Activated naive CD8-positive, alpha-beta T cell treated with anti-CD3 and anti-CD28 coated beads, Interleukin-2, amount 50 U/mL, for 24 hours (primary cell): Measurements from ENCODE around the gene ECT2.
A peak's percentile ranks its signal among the peaks of the same experiment; 100 is the strongest.
"Not testable (repeated sequence)": the region's sequence is repeated elsewhere in the genome, so short reads cannot be mapped to it uniquely, and the experiment has no call there.

Source experiments
- ATAC-seq: fragments of 150-1000 bp; cut with Tn5 transposase; one replicate; pipeline ENCODE4 v1.10.0; 2021
- DNase-seq: peaks from one replicate; pipeline ENCODE4 v3.0.0; 2021
- H3K27ac Mint-ChIP-seq: one replicate; pipeline ENCODE4 v1.8.0; 2021; ENCODE audit warnings: mild to moderate bottlenecking, mixed read lengths
- H3K27me3 Mint-ChIP-seq: one replicate; pipeline ENCODE4 v1.8.0; 2021; ENCODE audit warnings: mixed read lengths
- H3K36me3 Mint-ChIP-seq: one replicate; pipeline ENCODE4 v1.8.0; 2021; ENCODE audit warnings: low read depth, mixed read lengths
- H3K4me1 Mint-ChIP-seq: one replicate; pipeline ENCODE4 v1.8.0; 2021; ENCODE audit warnings: mixed read lengths
- H3K4me3 Mint-ChIP-seq: one replicate; pipeline ENCODE4 v1.8.0; 2021; ENCODE audit warnings: mild to moderate bottlenecking, moderate library complexity, mixed read lengths
- H3K9me3 Mint-ChIP-seq: one replicate; pipeline ENCODE4 v1.8.0; 2021; ENCODE audit warnings: mixed read lengths

Gene ECT2

DNA sequence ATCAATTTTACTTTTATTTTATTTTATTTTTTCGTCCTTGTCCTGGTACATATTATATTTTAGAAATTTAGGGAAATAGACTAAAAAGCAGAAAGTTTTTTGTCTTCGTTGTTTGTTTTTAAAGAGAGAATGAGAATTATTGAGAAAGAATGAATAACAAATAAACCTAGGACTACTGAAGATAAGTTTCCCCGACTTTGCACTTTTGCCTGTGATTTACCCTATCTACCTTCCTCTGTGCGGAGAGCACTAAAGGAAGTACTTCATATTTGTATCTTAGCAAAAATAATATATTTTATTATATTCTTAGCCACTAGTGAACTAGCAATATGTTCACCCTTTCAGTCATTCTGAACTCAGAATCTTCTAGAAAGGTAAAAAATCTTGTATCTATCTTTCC lies 60.6 kb downstream of the ECT2 start:
- H3K27me3 Mint-ChIP-seq: no peaks in the 10 kb centered on the region
- no peaks in the 10 kb centered on the region for H3K9me3 Mint-ChIP-seq
- ATAC-seq: no peak
- peaks cover 14% of the 10 kb centered on the region for H3K36me3 Mint-ChIP-seq
- no peak for DNase-seq
- no peaks in the 10 kb centered on the region for H3K4me1 Mint-ChIP-seq
- no peak overlapping the region for H3K4me3 Mint-ChIP-seq
- no peak overlapping the region for H3K27ac Mint-ChIP-seq

DNA sequence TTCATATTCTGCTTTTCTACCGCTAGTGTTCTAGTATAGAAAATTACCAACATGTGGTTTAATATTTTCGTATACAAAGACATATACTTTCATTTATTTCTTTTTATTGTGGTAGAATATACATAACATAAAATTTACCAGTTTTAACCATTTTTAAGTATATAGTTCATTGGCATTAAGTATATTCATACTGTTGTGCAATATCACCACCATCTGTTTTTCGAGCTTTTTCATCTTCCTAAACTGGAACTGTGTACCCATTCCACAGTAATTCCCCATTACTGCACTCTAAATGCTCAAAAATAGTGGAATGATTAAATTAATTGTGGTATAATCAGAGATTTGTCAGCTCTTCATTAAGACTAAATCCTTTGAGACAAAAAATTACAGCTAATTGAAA lies 62.9 kb downstream of the ECT2 start:
- Mint-ChIP-seq H3K27ac (no peak overlapping the region), H3K36me3 (peaks cover 9% of the 10 kb centered on the region), H3K4me3 (no peak overlapping the region), H3K27me3 (no peaks in the 10 kb centered on the region), H3K9me3 (no peaks in the 10 kb centered on the region), H3K4me1 (no peaks in the 10 kb centered on the region)
- DNase-seq (no peak), ATAC-seq (no peak)

DNA sequence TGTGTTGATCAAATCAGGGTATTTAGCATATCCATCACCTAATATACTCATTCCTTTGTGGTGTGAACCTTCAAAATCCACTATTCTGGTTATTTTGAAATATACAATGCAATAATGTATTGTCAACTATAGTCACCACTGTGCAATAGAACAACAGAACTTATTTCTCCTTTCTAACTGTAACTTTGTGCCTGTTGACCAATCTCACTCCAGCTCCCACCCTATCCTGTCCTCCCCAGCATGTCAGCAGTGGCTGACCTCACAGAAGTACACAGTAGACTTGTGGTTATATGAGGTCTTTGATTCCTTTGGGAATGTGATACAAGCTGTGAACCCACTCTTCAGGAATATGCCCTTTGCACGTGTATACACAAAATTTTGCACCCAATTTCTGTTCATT lies 64.2 kb downstream of the ECT2 start:
- H3K27me3 Mint-ChIP-seq: no peaks in the 10 kb centered on the region
- no peak overlapping the region for H3K4me3 Mint-ChIP-seq
- DNase-seq (no peak), ATAC-seq (no peak)
- H3K9me3 Mint-ChIP-seq: no peaks in the 10 kb centered on the region
- peaks cover 6% of the 10 kb centered on the region for H3K36me3 Mint-ChIP-seq
- H3K4me1 Mint-ChIP-seq: no peaks in the 10 kb centered on the region
- no peak overlapping the region for H3K27ac Mint-ChIP-seq

DNA sequence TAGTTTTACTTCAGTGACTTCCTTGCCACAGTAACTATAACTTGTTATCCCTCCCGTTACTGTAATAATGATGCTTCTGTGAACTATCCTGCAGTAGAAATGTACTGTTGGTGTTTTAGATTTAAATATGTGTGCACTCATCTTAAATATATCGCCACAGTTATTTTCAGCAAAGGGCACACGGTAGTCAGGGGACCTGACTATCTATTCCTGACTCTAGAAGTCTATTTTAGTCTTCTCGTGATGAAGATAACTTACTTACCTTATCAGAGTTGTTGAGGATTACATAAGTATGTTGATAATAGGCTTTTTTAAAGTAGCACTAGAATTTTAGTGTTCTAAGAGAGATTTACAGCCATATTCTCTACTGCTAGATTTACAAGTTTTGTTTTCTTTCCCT lies 65.3 kb downstream of the ECT2 start:
- no peak overlapping the region for H3K27ac Mint-ChIP-seq
- no peaks in the 10 kb centered on the region for H3K9me3 Mint-ChIP-seq
- H3K4me1 Mint-ChIP-seq: no peaks in the 10 kb centered on the region
- ATAC-seq (no peak), DNase-seq (no peak)
- H3K4me3 Mint-ChIP-seq: no peak overlapping the region
- H3K27me3 Mint-ChIP-seq: no peaks in the 10 kb centered on the region
- H3K36me3 Mint-ChIP-seq: peaks cover 16% of the 10 kb centered on the region

DNA sequence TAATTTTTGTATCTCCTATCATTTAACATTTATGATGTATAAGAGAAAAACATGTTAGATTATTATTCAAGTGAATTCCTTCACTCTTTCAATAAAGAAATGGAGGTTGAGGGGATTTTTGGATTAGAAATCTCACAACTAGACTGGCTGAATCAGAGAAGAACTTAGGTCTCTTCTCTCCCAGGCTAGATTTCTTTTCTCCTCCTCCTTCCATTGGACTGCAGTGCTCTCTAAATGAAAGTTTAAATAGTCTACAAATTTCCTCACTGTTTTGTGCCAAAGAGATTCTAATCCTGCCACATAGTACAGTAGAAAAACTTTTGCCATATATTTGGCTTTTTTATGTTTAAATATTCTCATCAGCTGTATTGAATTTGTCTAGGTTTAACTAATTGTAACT lies 65.8 kb downstream of the ECT2 start:
- Mint-ChIP-seq H3K4me3 (no peak overlapping the region), H3K9me3 (no peaks in the 10 kb centered on the region), H3K4me1 (no peaks in the 10 kb centered on the region), H3K27me3 (no peaks in the 10 kb centered on the region), H3K27ac (no peak overlapping the region), H3K36me3 (peaks cover 17% of the 10 kb centered on the region)
- DNase-seq (no peak), ATAC-seq (no peak)

DNA sequence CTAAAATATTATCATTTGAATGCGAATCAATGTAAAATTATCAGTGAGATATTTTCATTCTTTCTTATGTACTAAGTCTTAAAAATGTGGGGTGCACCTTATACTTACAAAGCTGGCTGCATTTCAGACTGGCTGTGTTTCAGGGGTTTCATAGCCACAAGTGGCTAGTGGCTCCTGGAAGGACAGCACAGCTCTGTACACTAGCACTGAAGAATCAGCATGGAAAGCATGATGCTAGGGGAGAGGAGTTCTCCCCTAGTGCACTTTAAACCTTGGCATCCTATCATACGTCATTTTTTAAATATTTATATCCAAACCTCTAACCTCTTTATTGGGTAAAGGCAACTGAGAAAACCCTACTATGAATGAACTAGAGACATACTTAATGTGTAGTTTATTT lies 66.4 kb downstream of the ECT2 start:
- Mint-ChIP-seq H3K36me3 (peaks cover 22% of the 10 kb centered on the region), H3K4me1 (no peaks in the 10 kb centered on the region), H3K9me3 (no peaks in the 10 kb centered on the region), H3K27ac (no peak overlapping the region), H3K27me3 (no peaks in the 10 kb centered on the region), H3K4me3 (no peak overlapping the region)
- no peak for DNase-seq
- ATAC-seq: no peak

DNA sequence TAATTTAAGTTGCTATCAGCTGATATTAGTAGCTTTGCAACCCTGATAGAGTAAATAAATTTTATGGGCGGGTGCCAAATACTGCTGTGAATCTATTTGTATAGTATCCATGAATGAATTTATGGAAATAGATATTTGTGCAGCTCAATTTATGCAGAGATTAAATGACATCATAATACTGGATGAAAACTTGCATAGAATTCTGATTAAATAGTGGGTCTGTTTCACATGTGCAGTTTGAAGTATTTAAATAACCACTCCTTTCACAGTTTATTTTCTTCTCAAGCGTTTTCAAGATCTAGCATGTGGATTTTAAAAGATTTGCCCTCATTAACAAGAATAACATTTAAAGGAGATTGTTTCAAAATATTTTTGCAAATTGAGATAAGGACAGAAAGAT lies 70.0 kb downstream of the ECT2 start:
- H3K4me3 Mint-ChIP-seq: no peak overlapping the region
- H3K4me1 Mint-ChIP-seq: no peaks in the 10 kb centered on the region
- no peaks in the 10 kb centered on the region for H3K9me3 Mint-ChIP-seq

DNA sequence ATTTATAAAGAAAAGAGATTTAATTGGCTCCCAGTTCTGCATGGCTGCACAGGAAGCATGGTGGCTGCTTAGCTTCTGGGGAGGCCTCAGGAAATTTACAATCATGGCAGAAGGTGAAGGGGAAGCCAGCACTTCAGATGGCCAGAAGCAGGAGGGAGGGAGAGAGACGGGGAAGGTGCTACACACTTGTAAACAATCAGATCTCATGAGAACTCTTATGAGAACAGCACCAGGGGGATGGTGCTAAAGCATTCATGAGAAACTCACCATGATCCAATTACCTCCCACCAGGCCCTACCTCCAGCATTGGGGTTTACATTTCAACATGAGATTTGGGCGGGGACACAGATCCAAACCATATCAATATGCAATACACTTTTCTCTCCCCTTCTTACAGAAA lies 73.7 kb downstream of the ECT2 start:
- DNase-seq: no peak
- H3K27me3 Mint-ChIP-seq: no peaks in the 10 kb centered on the region
- no peaks in the 10 kb centered on the region for H3K4me1 Mint-ChIP-seq
- H3K27ac Mint-ChIP-seq: no peak overlapping the region
- ATAC-seq: no peak
- H3K9me3 Mint-ChIP-seq: peaks cover 9% of the 10 kb centered on the region
- no peak overlapping the region for H3K4me3 Mint-ChIP-seq
- H3K36me3 Mint-ChIP-seq: peaks cover 18% of the 10 kb centered on the region

More for the DNA sequence above, 70.0 kb downstream of the ECT2 start:
- ATAC-seq: no peak
- peaks cover 23% of the 10 kb centered on the region for H3K36me3 Mint-ChIP-seq
- no peak for DNase-seq
- no peaks in the 10 kb centered on the region for H3K27me3 Mint-ChIP-seq
- no peak overlapping the region for H3K27ac Mint-ChIP-seq

DNA sequence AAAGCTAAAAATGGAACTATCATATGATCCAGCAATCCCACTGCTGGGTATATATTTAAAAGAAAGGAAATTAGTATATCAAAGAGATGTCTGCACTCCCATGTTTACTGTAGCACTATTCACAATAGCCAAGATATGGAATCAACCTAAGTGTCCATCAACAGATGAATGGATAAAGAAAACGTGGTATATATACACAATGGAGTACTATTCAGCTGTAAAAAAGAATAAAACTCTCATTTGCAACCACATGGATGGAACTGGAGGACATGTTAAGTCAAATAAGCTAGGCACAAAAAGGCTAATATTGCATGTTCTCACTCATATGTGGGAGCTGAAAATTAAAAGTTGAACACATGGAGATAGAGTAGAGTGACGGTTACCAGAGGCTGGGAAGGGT lies 76.7 kb downstream of the ECT2 start:
- not testable (repeated sequence) for H3K4me1 Mint-ChIP-seq, H3K27ac Mint-ChIP-seq, H3K9me3 Mint-ChIP-seq, H3K27me3 Mint-ChIP-seq, H3K36me3 Mint-ChIP-seq, DNase-seq, H3K4me3 Mint-ChIP-seq, ATAC-seq

DNA sequence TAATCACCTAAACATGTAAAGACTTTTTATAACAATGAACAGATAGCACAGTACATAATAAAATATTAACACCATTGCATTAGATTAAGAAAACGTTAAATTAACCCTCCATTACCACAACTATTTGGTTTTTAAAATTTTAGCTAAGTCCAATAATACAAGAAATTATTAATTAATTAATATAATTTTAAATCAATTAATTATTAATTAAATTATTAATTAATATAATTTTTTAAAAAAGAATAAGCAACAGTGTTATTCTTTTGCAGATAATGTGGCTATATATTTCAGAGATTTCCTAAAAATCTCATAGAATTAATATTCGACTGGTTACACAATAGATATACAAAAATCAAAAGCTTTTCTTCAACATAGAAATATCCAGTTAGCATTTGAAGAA lies 82.5 kb downstream of the ECT2 start:
- Mint-ChIP-seq H3K4me3 (no peak overlapping the region), H3K27me3 (peaks cover 9% of the 10 kb centered on the region), H3K27ac (no peak overlapping the region), H3K36me3 (no peaks in the 10 kb centered on the region), H3K9me3 (no peaks in the 10 kb centered on the region), H3K4me1 (no peaks in the 10 kb centered on the region)
- ATAC-seq: no peak
- no peak for DNase-seq

DNA sequence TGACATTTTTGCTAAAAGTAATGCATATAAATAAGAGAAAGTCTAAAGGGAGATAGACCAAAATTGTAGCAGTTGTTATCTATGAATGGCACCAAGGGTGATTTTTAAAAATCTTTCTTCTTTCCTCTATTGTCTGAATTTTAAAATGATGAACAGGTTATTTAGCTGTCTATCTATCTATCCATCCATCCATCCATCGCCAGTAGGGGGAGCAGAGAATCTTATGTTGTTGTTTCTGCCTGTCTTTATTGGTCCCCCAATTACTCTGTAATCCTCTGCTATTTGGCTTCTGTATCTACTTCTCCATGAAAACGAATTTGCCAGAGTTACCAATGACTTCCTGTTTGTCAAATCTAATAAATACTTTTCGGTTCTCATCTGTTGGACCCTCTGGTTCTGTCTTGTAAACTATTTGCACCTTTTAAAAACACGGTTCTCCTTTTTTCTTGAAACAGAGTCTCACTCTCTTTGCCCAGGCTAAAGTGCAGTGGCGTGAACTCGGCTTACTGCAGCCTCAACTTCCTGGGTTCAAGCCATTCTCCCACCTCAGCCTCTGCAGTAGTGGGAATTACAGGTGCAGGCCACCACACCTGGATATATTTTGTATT lies 86.0 kb downstream of the ECT2 start:
- Mint-ChIP-seq H3K36me3 (no peaks in the 10 kb centered on the region), H3K27ac (no peak overlapping the region), H3K27me3 (peaks cover 11% of the 10 kb centered on the region), H3K4me3 (no peak overlapping the region), H3K4me1 (no peaks in the 10 kb centered on the region), H3K9me3 (no peaks in the 10 kb centered on the region)
- peak; percentile 11 for DNase-seq
- peak; percentile 69 for ATAC-seq

DNA sequence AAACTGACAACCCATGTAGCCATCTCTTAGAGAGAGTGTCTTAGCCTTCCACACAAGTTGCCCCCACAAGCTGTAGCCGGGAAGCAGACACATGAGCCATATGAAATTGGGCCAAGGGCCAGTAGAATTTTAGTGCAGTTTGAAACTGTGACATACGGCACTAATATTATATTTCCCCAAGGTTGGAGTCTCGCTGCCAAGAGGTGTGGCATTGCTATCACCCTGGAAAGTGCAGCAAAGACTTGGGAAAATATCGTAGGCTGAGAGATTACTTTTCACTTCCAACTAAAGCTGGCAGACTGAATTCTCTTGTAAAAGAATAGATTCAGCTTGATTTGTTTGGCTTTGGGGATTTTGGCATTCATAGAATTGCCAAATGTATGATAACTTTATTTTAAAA lies 89.2 kb downstream of the ECT2 start:
- Mint-ChIP-seq H3K27me3 (peaks cover 11% of the 10 kb centered on the region), H3K27ac (no peak overlapping the region), H3K9me3 (no peaks in the 10 kb centered on the region), H3K4me1 (no peaks in the 10 kb centered on the region), H3K4me3 (no peak overlapping the region), H3K36me3 (no peaks in the 10 kb centered on the region)
- ATAC-seq: no peak
- no peak for DNase-seq

DNA sequence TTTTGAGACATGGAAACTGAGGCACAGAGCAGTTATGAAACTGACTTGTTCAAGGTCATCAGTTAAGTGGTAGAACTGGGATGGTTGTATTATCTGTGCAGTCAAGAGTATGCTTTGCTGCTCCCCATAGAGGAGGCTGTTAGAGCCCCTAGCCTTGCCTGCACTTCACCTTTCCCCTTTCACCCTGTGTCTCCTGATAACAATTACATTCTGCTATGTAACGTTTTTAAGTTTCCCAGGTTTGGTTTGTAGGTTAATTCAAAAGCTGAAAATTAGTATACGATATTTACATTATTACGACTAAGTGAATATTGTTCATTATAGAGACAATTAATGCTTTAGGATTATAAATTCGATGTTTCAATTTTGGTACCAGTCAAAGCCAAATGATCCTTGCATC lies 89.9 kb downstream of the ECT2 start:
- Mint-ChIP-seq H3K4me1 (no peaks in the 10 kb centered on the region), H3K4me3 (no peak overlapping the region), H3K36me3 (no peaks in the 10 kb centered on the region), H3K27me3 (peaks cover 11% of the 10 kb centered on the region), H3K27ac (no peak overlapping the region), H3K9me3 (no peaks in the 10 kb centered on the region)
- DNase-seq (no peak), ATAC-seq (no peak)

DNA sequence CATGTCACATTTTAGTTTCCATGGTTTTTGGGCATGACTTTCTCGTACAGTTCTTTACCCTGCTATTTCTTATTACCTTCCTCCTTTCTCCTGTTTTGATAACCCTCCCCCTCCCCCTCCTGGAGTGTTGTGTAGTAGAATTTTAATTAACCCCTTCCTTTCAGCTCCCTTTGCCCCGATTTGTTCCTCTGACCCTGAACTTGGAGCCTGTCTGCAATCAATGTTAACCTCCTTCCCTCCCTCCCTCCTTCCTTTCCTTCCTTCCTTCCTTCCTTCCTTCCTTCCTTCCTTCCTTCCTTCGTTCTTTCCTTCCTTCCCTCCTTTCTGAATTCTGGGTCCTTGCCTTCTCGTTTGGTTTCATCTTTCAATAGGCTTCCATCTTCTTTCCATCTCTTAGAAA lies 90.4 kb downstream of the ECT2 start:
- H3K27me3 Mint-ChIP-seq: peaks cover 9% of the 10 kb centered on the region
- H3K9me3 Mint-ChIP-seq: no peaks in the 10 kb centered on the region
- no peak overlapping the region for H3K4me3 Mint-ChIP-seq
- no peak for DNase-seq
- no peak for ATAC-seq
- peaks cover under 1% of the 10 kb centered on the region for H3K4me1 Mint-ChIP-seq
- H3K36me3 Mint-ChIP-seq: no peaks in the 10 kb centered on the region
- no peak overlapping the region for H3K27ac Mint-ChIP-seq

DNA sequence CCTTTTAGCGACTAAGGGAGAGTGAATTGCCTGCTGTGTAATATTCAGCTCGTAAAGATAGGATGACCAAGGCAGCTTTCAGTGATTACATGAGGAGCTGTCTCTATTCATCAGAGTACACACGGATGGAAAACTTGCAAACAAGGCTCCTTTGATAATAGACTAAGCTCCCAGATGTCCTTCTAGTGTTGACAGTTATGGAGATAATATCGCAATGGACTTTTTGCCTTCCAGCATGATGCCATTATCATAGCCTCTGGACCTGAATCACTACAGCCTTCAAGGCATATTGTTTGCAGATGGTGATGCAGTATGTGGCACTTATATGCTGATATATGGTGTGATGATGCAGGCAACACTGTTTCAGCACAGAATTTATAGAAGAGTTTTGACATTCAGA lies 93.9 kb downstream of the ECT2 start:
- ATAC-seq: no peak
- H3K9me3 Mint-ChIP-seq: no peaks in the 10 kb centered on the region
- H3K36me3 Mint-ChIP-seq: no peaks in the 10 kb centered on the region
- H3K27me3 Mint-ChIP-seq: peaks cover 4% of the 10 kb centered on the region
- no peak for DNase-seq
- no peak overlapping the region for H3K27ac Mint-ChIP-seq
- no peak overlapping the region for H3K4me3 Mint-ChIP-seq
- peaks cover 5% of the 10 kb centered on the region for H3K4me1 Mint-ChIP-seq

DNA sequence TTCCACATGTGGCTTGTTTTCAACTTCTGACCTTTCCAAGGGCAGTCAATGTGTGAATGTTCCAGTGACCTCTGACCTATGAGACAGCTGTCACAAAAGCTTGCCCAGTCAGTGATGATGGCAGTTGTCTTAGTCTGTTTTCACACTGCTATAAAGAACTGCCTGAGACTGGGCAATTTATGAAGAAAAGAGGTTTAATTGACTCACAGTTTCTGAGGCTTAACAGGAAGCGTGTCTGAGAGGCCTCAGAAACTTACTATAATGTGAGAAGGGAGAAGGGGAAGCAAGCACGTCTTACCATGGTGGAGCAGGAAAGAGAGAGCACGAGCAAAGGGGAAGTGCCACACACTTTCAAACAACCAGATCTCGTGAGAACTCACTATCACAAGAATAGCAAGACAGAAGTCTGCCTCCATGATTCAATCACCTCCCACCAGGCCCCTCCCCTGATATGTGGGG lies 95.6 kb downstream of the ECT2 start:
- ATAC-seq (peak; percentile 77), DNase-seq (no peak)
- H3K27ac Mint-ChIP-seq: peak overlapping the region; percentile 33
- peaks cover 4% of the 10 kb centered on the region for H3K27me3 Mint-ChIP-seq
- peaks cover 5% of the 10 kb centered on the region for H3K4me1 Mint-ChIP-seq
- no peaks in the 10 kb centered on the region for H3K36me3 Mint-ChIP-seq
- no peak overlapping the region for H3K4me3 Mint-ChIP-seq
- H3K9me3 Mint-ChIP-seq: no peaks in the 10 kb centered on the region
